Measurements from ENCODE around the gene CDK11B. TPM values are rescaled to one million over a fixed set of nuclear protein-coding genes. Genes with fewer than 3 reads are reported as not detected.
A peak's percentile ranks its signal among the peaks of the same experiment; 100 is the strongest.

The CDK11B gene
- total RNA-seq, 1 donor from 2014 or later = 23.4 TPM

DNA sequence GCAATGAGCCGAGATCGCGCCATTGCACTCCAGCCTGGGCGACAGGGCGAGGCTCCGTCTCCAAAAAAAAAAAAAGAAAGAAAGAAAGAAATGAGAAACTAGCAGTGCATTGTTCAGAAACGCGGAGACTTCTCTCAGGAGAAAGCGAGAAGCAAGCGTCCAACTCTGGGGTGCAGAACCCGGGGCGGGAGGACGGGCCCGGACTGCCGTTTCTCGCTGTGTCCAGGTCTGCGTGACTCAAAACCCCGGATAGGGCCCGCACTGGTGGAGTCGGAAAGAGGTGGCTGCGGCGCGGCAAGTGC, 43.9 kb downstream of the CDK11B start:
- Histone ChIP-seq H3K9me3 (ENCODE audit: insufficient read depth, low read depth, low read length) (no peaks in the 10 kb centered on the region), H4K20me1 (ENCODE audit: insufficient read depth, low read length) (peaks cover 56% of the 10 kb centered on the region), H2AFZ (ENCODE audit: low read depth, low read length) (peak overlapping the region; percentile 51), H3K9ac (ENCODE audit: low read length) (peak overlapping the region; percentile 100), H3K4me2 (ENCODE audit: low read length) (peak overlapping the region; percentile 95), H3K27ac (ENCODE audit: low read depth, low read length) (peak overlapping the region; percentile 100), H3K36me3 (ENCODE audit: insufficient read depth, low read length) (peaks cover 3% of the 10 kb centered on the region), H3K4me3 (ENCODE audit: insufficient read depth, low read depth, low read length) (peak overlapping the region; percentile 77), H3K27me3 (ENCODE audit: insufficient read depth, low read length) (no peaks in the 10 kb centered on the region), H3K4me1 (ENCODE audit: insufficient read depth, low read length) (peaks cover 24% of the 10 kb centered on the region), H3K79me2 (ENCODE audit: insufficient read depth, low read length) (peaks cover 45% of the 10 kb centered on the region)
- Mint-ChIP-seq H3K4me3 (ENCODE audit: unreplicated experiment) (peak overlapping the region; percentile 92), H3K9me3 (ENCODE audit: unreplicated experiment) (no peaks in the 10 kb centered on the region), H3K27me3 (ENCODE audit: low read depth, unreplicated experiment) (no peaks in the 10 kb centered on the region), H3K36me3 (ENCODE audit: low read depth, unreplicated experiment) (peaks cover 8% of the 10 kb centered on the region), H3K4me1 (ENCODE audit: low read depth, unreplicated experiment) (peaks cover 18% of the 10 kb centered on the region), H3K27ac (ENCODE audit: unreplicated experiment) (peak overlapping the region; percentile 88)
- no peak for DNase-seq (ENCODE audit: low read depth)
- FAIRE-seq = no peak
- TF ChIP-seq EZH2 (IDR thresholded peaks at IDR 0.05; ENCODE audit: insufficient read depth, low read length) = no peak
- TF ChIP-seq, protein P1, sequence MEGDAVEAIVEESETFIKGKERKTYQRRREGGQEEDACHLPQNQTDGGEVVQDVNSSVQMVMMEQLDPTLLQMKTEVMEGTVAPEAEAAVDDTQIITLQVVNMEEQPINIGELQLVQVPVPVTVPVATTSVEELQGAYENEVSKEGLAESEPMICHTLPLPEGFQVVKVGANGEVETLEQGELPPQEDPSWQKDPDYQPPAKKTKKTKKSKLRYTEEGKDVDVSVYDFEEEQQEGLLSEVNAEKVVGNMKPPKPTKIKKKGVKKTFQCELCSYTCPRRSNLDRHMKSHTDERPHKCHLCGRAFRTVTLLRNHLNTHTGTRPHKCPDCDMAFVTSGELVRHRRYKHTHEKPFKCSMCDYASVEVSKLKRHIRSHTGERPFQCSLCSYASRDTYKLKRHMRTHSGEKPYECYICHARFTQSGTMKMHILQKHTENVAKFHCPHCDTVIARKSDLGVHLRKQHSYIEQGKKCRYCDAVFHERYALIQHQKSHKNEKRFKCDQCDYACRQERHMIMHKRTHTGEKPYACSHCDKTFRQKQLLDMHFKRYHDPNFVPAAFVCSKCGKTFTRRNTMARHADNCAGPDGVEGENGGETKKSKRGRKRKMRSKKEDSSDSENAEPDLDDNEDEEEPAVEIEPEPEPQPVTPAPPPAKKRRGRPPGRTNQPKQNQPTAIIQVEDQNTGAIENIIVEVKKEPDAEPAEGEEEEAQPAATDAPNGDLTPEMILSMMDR (IDR thresholded peaks at IDR 0.05; ENCODE audit: insufficient read depth, low read depth, low read length) = no peak

DNA sequence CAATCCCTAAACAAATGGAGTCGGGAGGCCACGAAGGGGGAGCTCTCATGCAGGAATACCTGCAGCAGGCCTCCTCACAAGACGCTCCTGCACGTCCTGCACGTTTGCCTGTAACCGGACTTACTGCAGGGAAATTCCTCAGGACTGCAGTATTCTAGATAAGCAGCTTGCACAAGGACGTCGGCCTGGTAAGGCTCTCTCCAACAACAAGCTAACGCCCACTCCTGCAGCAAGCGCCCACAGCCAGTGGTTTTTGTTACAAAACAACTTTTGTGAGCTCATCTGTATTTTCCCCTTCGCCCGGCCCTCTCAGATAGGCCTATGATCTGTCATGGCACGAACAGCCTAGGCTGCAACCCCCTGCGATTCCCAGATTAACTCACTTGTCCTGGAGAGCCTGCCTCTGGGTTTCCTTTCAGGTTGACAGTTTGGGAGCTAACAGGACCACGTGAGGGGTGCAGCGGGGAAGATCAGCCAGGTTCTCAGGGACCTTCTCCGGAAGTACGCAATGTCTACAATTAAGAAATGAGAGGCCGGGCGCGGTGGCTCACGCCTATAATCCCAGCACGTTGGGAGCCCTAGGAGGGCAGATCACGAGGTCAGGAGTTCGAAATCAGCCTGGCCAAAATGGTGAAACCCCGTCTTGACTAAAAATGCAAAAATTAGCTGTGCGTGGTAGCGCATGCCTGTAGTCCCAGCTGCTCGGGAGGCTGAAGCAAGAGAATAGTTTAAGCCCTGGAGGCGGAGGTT, 44.4 kb downstream of the CDK11B start:
- TF ChIP-seq, protein P1 (IDR thresholded peaks at IDR 0.05; ENCODE audit: insufficient read depth, low read depth, low read length) = no peak
- no peak for TF ChIP-seq EZH2 (IDR thresholded peaks at IDR 0.05; ENCODE audit: insufficient read depth, low read length)
- Mint-ChIP-seq H3K4me1 (ENCODE audit: low read depth, unreplicated experiment) (peaks cover 18% of the 10 kb centered on the region), H3K27me3 (ENCODE audit: low read depth, unreplicated experiment) (no peaks in the 10 kb centered on the region), H3K4me3 (ENCODE audit: unreplicated experiment) (peak overlapping the region; percentile 92), H3K27ac (ENCODE audit: unreplicated experiment) (peak overlapping the region; percentile 88), H3K9me3 (ENCODE audit: unreplicated experiment) (no peaks in the 10 kb centered on the region), H3K36me3 (ENCODE audit: low read depth, unreplicated experiment) (peaks cover 8% of the 10 kb centered on the region)
- H3K9ac ChIP-seq (ENCODE audit: low read length) = peak overlapping the region; percentile 100
- peak overlapping the region; percentile 77 for H3K4me3 ChIP-seq (ENCODE audit: insufficient read depth, low read depth, low read length)
- peak overlapping the region; percentile 51 for H2AFZ ChIP-seq (ENCODE audit: low read depth, low read length)
- H3K79me2 ChIP-seq (ENCODE audit: insufficient read depth, low read length) = peaks cover 45% of the 10 kb centered on the region
- no peaks in the 10 kb centered on the region for H3K9me3 ChIP-seq (ENCODE audit: insufficient read depth, low read depth, low read length)
- FAIRE-seq (no peak), DNase-seq (ENCODE audit: low read depth) (peak; percentile 86)
- H3K4me1 ChIP-seq (ENCODE audit: insufficient read depth, low read length) = peaks cover 24% of the 10 kb centered on the region
- peaks cover 3% of the 10 kb centered on the region for H3K36me3 ChIP-seq (ENCODE audit: insufficient read depth, low read length)
- no peaks in the 10 kb centered on the region for H3K27me3 ChIP-seq (ENCODE audit: insufficient read depth, low read length)
- peak overlapping the region; percentile 95 for H3K4me2 ChIP-seq (ENCODE audit: low read length)
- peak overlapping the region; percentile 100 for H3K27ac ChIP-seq (ENCODE audit: low read depth, low read length)
- peaks cover 51% of the 10 kb centered on the region for H4K20me1 ChIP-seq (ENCODE audit: insufficient read depth, low read length)

DNA sequence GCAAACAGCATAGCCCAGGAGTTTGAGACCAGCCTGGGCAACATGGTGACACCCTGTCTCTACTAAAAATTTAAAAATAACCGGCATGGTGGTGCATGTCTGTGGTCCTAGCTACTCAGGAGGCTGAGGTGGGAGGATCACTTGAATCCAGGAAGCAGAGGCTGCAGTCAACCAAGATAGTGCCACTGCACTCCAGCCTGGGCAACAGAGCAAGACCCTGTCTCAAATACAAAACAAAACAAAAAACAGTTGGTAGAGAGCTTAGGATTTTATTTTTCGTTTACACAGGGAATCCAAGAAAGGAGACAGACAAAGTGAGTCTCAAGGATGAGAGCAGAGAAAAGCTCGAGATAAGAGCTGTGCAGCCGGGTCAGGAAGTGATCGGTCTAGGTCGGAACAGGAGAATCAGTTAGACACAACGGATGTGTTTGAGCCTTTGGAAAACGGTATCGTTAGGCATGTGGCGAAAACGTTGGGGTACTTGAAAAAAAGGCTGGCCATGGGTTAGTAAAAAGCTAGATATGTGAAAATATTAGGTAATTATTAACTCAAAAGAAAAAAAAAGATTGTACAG, 45.2 kb downstream of the CDK11B start:
- no peaks in the 10 kb centered on the region for H3K27me3 ChIP-seq (ENCODE audit: insufficient read depth, low read length)
- peak overlapping the region; percentile 77 for H3K4me3 ChIP-seq (ENCODE audit: insufficient read depth, low read depth, low read length)
- Mint-ChIP-seq H3K9me3 (ENCODE audit: unreplicated experiment) (no peaks in the 10 kb centered on the region), H3K27ac (ENCODE audit: unreplicated experiment) (peak overlapping the region; percentile 35), H3K4me3 (ENCODE audit: unreplicated experiment) (peak overlapping the region; percentile 92), H3K27me3 (ENCODE audit: low read depth, unreplicated experiment) (no peaks in the 10 kb centered on the region), H3K4me1 (ENCODE audit: low read depth, unreplicated experiment) (peaks cover 18% of the 10 kb centered on the region), H3K36me3 (ENCODE audit: low read depth, unreplicated experiment) (peaks cover 8% of the 10 kb centered on the region)
- H2AFZ ChIP-seq (ENCODE audit: low read depth, low read length) = no peak overlapping the region
- H3K9me3 ChIP-seq (ENCODE audit: insufficient read depth, low read depth, low read length) = no peaks in the 10 kb centered on the region
- H3K36me3 ChIP-seq (ENCODE audit: insufficient read depth, low read length) = peaks cover 3% of the 10 kb centered on the region
- FAIRE-seq = no peak
- no peak overlapping the region for H3K27ac ChIP-seq (ENCODE audit: low read depth, low read length)
- peaks cover 43% of the 10 kb centered on the region for H3K79me2 ChIP-seq (ENCODE audit: insufficient read depth, low read length)
- peaks cover 24% of the 10 kb centered on the region for H3K4me1 ChIP-seq (ENCODE audit: insufficient read depth, low read length)
- peak overlapping the region; percentile 100 for H3K9ac ChIP-seq (ENCODE audit: low read length)
- no peak for DNase-seq (ENCODE audit: low read depth)
- peaks cover 46% of the 10 kb centered on the region for H4K20me1 ChIP-seq (ENCODE audit: insufficient read depth, low read length)
- peak overlapping the region; percentile 95 for H3K4me2 ChIP-seq (ENCODE audit: low read length)
- TF ChIP-seq EZH2 (IDR thresholded peaks at IDR 0.05; ENCODE audit: insufficient read depth, low read length) = no peak
- TF ChIP-seq, protein P1 (IDR thresholded peaks at IDR 0.05; ENCODE audit: insufficient read depth, low read depth, low read length) = no peak
